ENCODE results near the gene MBD5.

MBD5 gene

GRCh38 chr2:148209603-148210002 is 188.7 kb downstream of the MBD5 start:
- in situ Hi-C loops (cut with MboI; ENCODE audit: low sequenced_read_pairs) = no loop called here

GRCh38 chr2:148218326-148219075 is 197.6 kb downstream of the MBD5 start:
- in situ Hi-C loops (cut with MboI; ENCODE audit: low sequenced_read_pairs) = no loop called here

- in situ Hi-C loops (cut with MboI; ENCODE audit: low sequenced_read_pairs) = no loop called here
Measured at GRCh38 chr2:148221166-148221565, 200.3 kb downstream of the MBD5 start.

- in situ Hi-C loops (cut with MboI; ENCODE audit: low sequenced_read_pairs) = no loop called here
Measured at GRCh38 chr2:148221926-148222325, 201.0 kb downstream of the MBD5 start.

- in situ Hi-C loops (cut with MboI; ENCODE audit: low sequenced_read_pairs) = no loop called here
Measured at GRCh38 chr2:148231858-148232257, 211.0 kb downstream of the MBD5 start.

GRCh38 chr2:148234143-148234542 is 213.3 kb downstream of the MBD5 start:
- in situ Hi-C loops (cut with MboI; ENCODE audit: low sequenced_read_pairs) = no loop called here

- in situ Hi-C loops (cut with MboI; ENCODE audit: low sequenced_read_pairs) = no loop called here
Measured at GRCh38 chr2:148237911-148238310, 217.0 kb downstream of the MBD5 start.

- in situ Hi-C loops (cut with MboI; ENCODE audit: low sequenced_read_pairs) = no loop called here
Measured at GRCh38 chr2:148238561-148238960, 217.7 kb downstream of the MBD5 start.

GRCh38 chr2:148240838-148241237 is 219.9 kb downstream of the MBD5 start:
- in situ Hi-C loops (cut with MboI; ENCODE audit: low sequenced_read_pairs) = no loop called here

GRCh38 chr2:148244593-148245292 is 223.9 kb downstream of the MBD5 start:
- in situ Hi-C loops (cut with MboI; ENCODE audit: low sequenced_read_pairs) = no loop called here

- in situ Hi-C loops (cut with MboI; ENCODE audit: low sequenced_read_pairs) = no loop called here
Measured at GRCh38 chr2:148251993-148252392, 231.1 kb downstream of the MBD5 start.

- in situ Hi-C loops (cut with MboI; ENCODE audit: low sequenced_read_pairs) = no loop called here
Measured at GRCh38 chr2:148252646-148253045, 231.8 kb downstream of the MBD5 start.

- in situ Hi-C loops (cut with MboI; ENCODE audit: low sequenced_read_pairs) = no loop called here
Measured at GRCh38 chr2:148253685-148254084, 232.8 kb downstream of the MBD5 start.

GRCh38 chr2:148255929-148256328 is 235.0 kb downstream of the MBD5 start:
- in situ Hi-C loops (cut with MboI; ENCODE audit: low sequenced_read_pairs) = no loop called here

- in situ Hi-C loops (cut with MboI; ENCODE audit: low sequenced_read_pairs) = no loop called here
Measured at GRCh38 chr2:148257276-148257675, 236.4 kb downstream of the MBD5 start.

- in situ Hi-C loops (cut with MboI; ENCODE audit: low sequenced_read_pairs) = no loop called here
Measured at GRCh38 chr2:148258124-148258523, 237.2 kb downstream of the MBD5 start.

- in situ Hi-C loops (cut with MboI; ENCODE audit: low sequenced_read_pairs) = no loop called here
Measured at GRCh38 chr2:148259674-148260073, 238.8 kb downstream of the MBD5 start.

- in situ Hi-C loops (cut with MboI; ENCODE audit: low sequenced_read_pairs) = no loop called here
Measured at GRCh38 chr2:148263890-148264289, 243.0 kb downstream of the MBD5 start.

- in situ Hi-C loops (cut with MboI; ENCODE audit: low sequenced_read_pairs) = no loop called here
Measured at GRCh38 chr2:148273158-148273691, 252.3 kb downstream of the MBD5 start.

GRCh38 chr2:148279216-148279615 is 258.3 kb downstream of the MBD5 start:
- in situ Hi-C loops (cut with MboI; ENCODE audit: low sequenced_read_pairs) = no loop called here

- in situ Hi-C loops (cut with MboI; ENCODE audit: low sequenced_read_pairs) = no loop called here
Measured at GRCh38 chr2:148282201-148282600, 261.3 kb downstream of the MBD5 start.

GRCh38 chr2:148292431-148292830 is 271.5 kb downstream of the MBD5 start:
- in situ Hi-C loops (cut with MboI; ENCODE audit: low sequenced_read_pairs) = no loop called here
